BLaER1 treated with 17β-estradiol and CSF1 and Interleukin-3, amounts not matched to agents 10 nM and 100 nM (cell line): ENCODE results near the gene RANBP3.
"Not testable (repeated sequence)": the region's sequence is repeated elsewhere in the genome, so short reads cannot be mapped to it uniquely, and the experiment has no call there.

Source experiments
- H3K27ac ChIP-seq, 11 experiments: shearing (Covaris generic); formaldehyde crosslinking; 2 replicates each; pipeline ENCODE4 v1.8.1; 2022
- H3K27me3 ChIP-seq, 11 experiments: shearing (Covaris generic); formaldehyde crosslinking; 2 replicates each; pipeline ENCODE4 v1.8.1; 2022
- H3K36me3 ChIP-seq, 11 experiments: shearing (Covaris generic); formaldehyde crosslinking; 2 replicates each; pipeline ENCODE4 v1.8.1; 2022
- H3K4me1 ChIP-seq, 10 experiments: shearing (Covaris generic); formaldehyde crosslinking; 2 replicates each; pipeline ENCODE4 v1.8.1; 2022
- H3K4me2 ChIP-seq, 11 experiments: shearing (Covaris generic); formaldehyde crosslinking; 2 replicates each; pipeline ENCODE4 v1.8.1; 2022
- H3K4me3 ChIP-seq, 10 experiments: shearing (Covaris generic); formaldehyde crosslinking; 2 replicates each; pipeline ENCODE4 v1.8.1; 2022
- H3K9ac ChIP-seq, 11 experiments: shearing (Covaris generic); formaldehyde crosslinking; 2 replicates each; pipeline ENCODE4 v1.8.1; 2022
- H3K9me3 ChIP-seq, 11 experiments: shearing (Covaris generic); formaldehyde crosslinking; replicated peaks in 1 of 11; 2 replicates each; pipeline ENCODE4 v1.8.1; 2022
- H4K20me1 ChIP-seq, 11 experiments: shearing (Covaris generic); formaldehyde crosslinking; 2 replicates each; pipeline ENCODE4 v1.8.1; 2022
- Cebpa-rat ChIP-seq, 11 experiments: shearing (Covaris generic); IDR thresholded peaks; 2 replicates each; pipeline ENCODE4 v1.8.1; 2022

The RANBP3 gene, protein sequence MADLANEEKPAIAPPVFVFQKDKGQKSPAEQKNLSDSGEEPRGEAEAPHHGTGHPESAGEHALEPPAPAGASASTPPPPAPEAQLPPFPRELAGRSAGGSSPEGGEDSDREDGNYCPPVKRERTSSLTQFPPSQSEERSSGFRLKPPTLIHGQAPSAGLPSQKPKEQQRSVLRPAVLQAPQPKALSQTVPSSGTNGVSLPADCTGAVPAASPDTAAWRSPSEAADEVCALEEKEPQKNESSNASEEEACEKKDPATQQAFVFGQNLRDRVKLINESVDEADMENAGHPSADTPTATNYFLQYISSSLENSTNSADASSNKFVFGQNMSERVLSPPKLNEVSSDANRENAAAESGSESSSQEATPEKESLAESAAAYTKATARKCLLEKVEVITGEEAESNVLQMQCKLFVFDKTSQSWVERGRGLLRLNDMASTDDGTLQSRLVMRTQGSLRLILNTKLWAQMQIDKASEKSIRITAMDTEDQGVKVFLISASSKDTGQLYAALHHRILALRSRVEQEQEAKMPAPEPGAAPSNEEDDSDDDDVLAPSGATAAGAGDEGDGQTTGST

DNA sequence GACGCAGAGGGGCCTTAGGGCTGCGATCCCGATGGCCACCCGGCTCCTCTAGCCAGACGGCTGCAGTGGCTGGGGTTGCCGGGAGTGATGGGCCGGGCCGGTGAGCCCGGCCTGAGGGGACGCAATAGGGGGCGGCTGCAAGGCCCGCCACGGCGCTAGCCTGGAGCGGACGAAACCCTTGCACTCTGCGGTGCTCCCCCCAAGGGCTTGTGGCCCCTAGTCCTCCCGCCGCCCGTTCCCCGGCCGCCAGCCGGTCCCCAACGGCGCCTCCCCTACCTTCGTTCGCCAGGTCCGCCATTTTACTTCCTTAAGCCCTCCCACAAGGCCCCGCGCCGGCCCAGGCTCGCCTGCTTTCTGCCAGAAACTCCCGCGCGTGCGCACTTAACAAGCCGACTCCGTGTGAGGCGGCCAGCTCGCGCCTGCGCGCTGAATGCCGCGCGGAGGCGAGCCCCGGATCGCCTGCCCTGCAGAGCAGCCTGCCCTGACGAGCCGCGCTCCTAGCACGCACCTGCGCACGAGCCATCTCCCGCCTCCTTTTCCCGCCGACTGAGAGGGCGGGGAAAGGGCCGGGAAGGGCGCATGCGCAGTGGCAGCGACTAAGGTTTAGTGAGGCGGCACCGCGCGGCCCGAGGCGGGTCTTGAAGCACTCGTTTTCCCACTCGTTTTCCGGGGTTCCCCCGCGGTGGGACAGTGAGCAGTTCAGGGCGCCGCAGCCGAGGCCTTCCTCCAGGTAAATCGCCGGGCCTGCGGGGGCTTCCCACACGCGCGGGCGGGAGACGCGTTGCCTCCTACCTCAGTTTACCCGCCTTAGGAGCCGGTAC, at the start of gene RANBP3:
Gene RANBP3 (minus strand): TSS at position 356 of the 821 bp plus-strand sequence. CDS start 58 bp downstream, at position 298.
- no peak for TF ChIP-seq Cebpa-rat (IDR thresholded peaks at IDR 0.05)
- peaks cover 23 to 50% (median 41%) of the 10 kb centered on the region in 11 experiments for H3K36me3 ChIP-seq
- H3K4me3 ChIP-seq, result peak within 1 kb of the TSS; percentile 81 to 99 (median 96)
- H3K9ac ChIP-seq, result peak within 1 kb of the TSS; percentile 93 to 99 (median 94)
- H3K4me2 ChIP-seq, result peak within 1 kb of the TSS; percentile 93 to 100 (median 98)
- peaks cover 33 to 52% (median 46%) of the 10 kb centered on the region in 11 experiments for H4K20me1 ChIP-seq
- 0 out of 22 replicates have a peak, but pooled peaks cover 0 to 7% (median 0%) of the 10 kb centered on the region in 11 experiments for H3K9me3 ChIP-seq
- peak within 1 kb of the TSS; percentile 87 to 95 (median 92) for H3K27ac ChIP-seq
- H3K4me1 ChIP-seq, result peaks cover 59 to 72% (median 68%) of the 10 kb centered on the region in 10 experiments
- H3K27me3 ChIP-seq, result no peaks in the 10 kb centered on the region

DNA sequence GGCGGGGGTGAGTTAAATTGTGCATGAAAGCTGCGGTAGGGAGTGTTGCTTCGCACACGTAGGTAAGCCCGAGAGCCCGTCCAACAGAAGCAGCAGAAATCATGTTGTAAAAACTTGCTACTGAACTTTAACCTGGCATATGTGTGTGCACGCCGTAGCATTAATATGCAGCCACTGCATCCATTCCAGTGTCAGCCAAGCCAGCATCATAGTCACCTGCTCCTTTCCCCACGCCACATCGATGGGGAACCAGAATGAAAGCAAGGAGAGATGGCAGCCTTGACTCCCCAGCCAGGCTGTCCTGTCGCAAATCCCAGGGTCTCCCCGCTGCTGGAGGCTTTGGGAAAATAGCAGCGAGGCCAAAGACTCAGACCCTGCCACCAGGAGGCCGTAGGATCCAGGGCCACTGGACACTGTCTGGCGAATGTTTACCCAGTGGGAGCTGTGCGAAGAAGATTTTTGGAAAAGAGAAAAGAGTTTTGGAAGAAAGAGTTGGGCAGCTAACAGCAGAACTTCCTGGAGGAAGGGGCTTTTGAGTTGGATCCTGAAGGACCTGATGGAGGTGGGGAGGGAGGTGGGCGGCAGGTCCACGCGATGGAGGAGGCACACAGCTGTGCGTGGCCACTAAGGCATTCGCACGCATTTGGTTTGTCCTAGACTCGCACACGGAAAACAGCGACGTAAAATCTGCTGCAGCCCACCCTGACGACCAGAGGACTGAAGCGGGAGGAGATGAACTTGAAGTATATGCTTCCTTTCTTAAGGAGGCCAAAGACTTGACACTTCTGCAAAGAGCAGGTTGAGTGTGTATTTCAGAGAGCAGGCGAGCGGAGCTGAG, 48.7 kb upstream of the RANBP3 start:
- Histone ChIP-seq H3K9ac (no peak overlapping the region), H3K9me3 (peaks cover 0 to 6% (median 0%) of the 10 kb centered on the region in 11 experiments; a peak in 1 of 22 replicates), H3K27ac (no peak overlapping the region), H3K27me3 (no peaks in the 10 kb centered on the region), H3K4me3 (no peak overlapping the region), H3K4me1 (peaks cover 28 to 38% (median 31%) of the 10 kb centered on the region in 10 experiments), H3K4me2 (no peak overlapping the region), H3K36me3 (no peaks in the 10 kb centered on the region; a peak in 1 of 22 replicates), H4K20me1 (no peaks in the 10 kb centered on the region)
- TF ChIP-seq Cebpa-rat (IDR thresholded peaks at IDR 0.05), result no peak

GRCh38 chr19:6024756-6025155, 46.8 kb upstream of the RANBP3 start:
- peak overlapping the region in 4 of 11 experiments; percentile 1 to 90 (median 14); a peak in 3 of 22 replicates for H3K4me2 ChIP-seq
- not testable (repeated sequence) for H3K9ac ChIP-seq, H3K9me3 ChIP-seq, H3K27me3 ChIP-seq, H3K36me3 ChIP-seq, H3K27ac ChIP-seq, H4K20me1 ChIP-seq, H3K4me3 ChIP-seq
- peaks cover 37 to 56% (median 48%) of the 10 kb centered on the region in 10 experiments for H3K4me1 ChIP-seq

GRCh38 chr19:6023936-6024335, 46.0 kb upstream of the RANBP3 start:
- no peak overlapping the region for H3K4me3 ChIP-seq
- H3K9ac ChIP-seq, result peak overlapping the region in 2 of 11 experiments; percentile 68; a peak in 2 of 22 replicates
- no peaks in the 10 kb centered on the region for H3K27me3 ChIP-seq
- H3K9me3 ChIP-seq, result no peaks in the 10 kb centered on the region
- peaks cover 40 to 64% (median 56%) of the 10 kb centered on the region in 10 experiments for H3K4me1 ChIP-seq
- peak overlapping the region in 6 of 11 experiments; percentile 73 to 87 (median 82); a peak in 7 of 22 replicates for H3K27ac ChIP-seq
- TF ChIP-seq Cebpa-rat (IDR thresholded peaks at IDR 0.05), result 0 out of 22 replicates have a peak, but pooled peaks of 1 of the 11 experiments have one; percentile 24
- peak overlapping the region; percentile 70 to 94 (median 86); a peak in 21 of 22 replicates for H3K4me2 ChIP-seq
- H3K36me3 ChIP-seq, result no peaks in the 10 kb centered on the region; a peak in 1 of 22 replicates
- H4K20me1 ChIP-seq, result no peaks in the 10 kb centered on the region

DNA sequence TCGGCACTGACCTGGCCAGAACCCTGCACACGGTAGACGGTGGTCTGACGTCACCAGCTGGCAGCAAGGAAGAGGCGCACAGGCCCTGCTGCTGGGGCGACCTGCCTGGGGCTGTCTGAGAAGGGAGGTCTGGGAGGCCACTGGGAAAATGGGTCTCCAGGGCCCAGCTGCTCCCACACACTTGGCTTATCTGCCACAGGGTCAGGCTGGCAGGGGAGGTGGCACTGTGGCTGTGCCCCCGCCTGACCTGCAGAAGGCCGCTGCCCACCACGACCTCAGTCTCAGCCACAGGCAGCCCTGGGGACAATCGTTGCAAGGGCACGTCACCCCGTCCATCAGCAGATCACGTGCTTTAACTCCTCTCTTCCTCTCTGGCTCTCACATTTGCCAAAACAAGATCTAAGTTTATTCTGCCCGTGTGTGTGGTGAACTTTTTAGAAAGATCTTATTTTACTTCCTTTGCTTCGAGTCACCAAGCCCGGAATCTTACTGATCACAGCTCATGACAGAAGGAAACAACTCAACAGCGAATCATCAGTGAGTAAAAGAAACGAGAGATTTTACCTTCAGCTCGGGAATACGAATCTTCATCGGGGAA, 45.2 kb upstream of the RANBP3 start:
- Histone ChIP-seq H3K27me3 (no peaks in the 10 kb centered on the region), H3K4me1 (peaks cover 40 to 71% (median 64%) of the 10 kb centered on the region in 10 experiments), H3K27ac (peak overlapping the region; percentile 18 to 87 (median 74); a peak in 21 of 22 replicates), H3K36me3 (no peaks in the 10 kb centered on the region; a peak in 1 of 22 replicates), H3K9me3 (no peaks in the 10 kb centered on the region), H4K20me1 (no peaks in the 10 kb centered on the region), H3K9ac (peak overlapping the region; percentile 21 to 73 (median 61); a peak in 20 of 22 replicates), H3K4me3 (peak overlapping the region in 3 of 10 experiments; percentile 10 to 36 (median 16); a peak in 1 of 20 replicates), H3K4me2 (peak overlapping the region; percentile 70 to 94 (median 86))
- TF ChIP-seq Cebpa-rat (IDR thresholded peaks at IDR 0.05), result no peak

GRCh38 chr19:6022570-6023064, 44.7 kb upstream of the RANBP3 start:
- Histone ChIP-seq H3K27ac (peak overlapping the region; percentile 18 to 87 (median 74); a peak in 21 of 22 replicates), H3K9ac (peak overlapping the region; percentile 28 to 73 (median 61); a peak in 19 of 22 replicates), H4K20me1 (no peaks in the 10 kb centered on the region), H3K4me1 (peaks cover 40 to 72% (median 67%) of the 10 kb centered on the region in 10 experiments), H3K36me3 (no peaks in the 10 kb centered on the region; a peak in 1 of 22 replicates), H3K9me3 (no peaks in the 10 kb centered on the region), H3K4me3 (no peak overlapping the region; a peak in 1 of 20 replicates), H3K4me2 (peak overlapping the region; percentile 70 to 94 (median 86)), H3K27me3 (no peaks in the 10 kb centered on the region)
- no peak for TF ChIP-seq Cebpa-rat (IDR thresholded peaks at IDR 0.05)

- H3K4me1 ChIP-seq, result peaks cover 40 to 77% (median 69%) of the 10 kb centered on the region in 10 experiments
- peak overlapping the region in 9 of 11 experiments; percentile 33 to 73 (median 66); a peak in 17 of 22 replicates for H3K9ac ChIP-seq
- TF ChIP-seq Cebpa-rat (IDR thresholded peaks at IDR 0.05), result no peak
- peak overlapping the region; percentile 70 to 94 (median 86) for H3K4me2 ChIP-seq
- H3K4me3 ChIP-seq, result no peak overlapping the region; a peak in 1 of 20 replicates
- H4K20me1 ChIP-seq, result no peaks in the 10 kb centered on the region
- H3K36me3 ChIP-seq, result no peaks in the 10 kb centered on the region; a peak in 1 of 22 replicates
- H3K9me3 ChIP-seq, result no peaks in the 10 kb centered on the region
- H3K27me3 ChIP-seq, result no peaks in the 10 kb centered on the region
- H3K27ac ChIP-seq, result peak overlapping the region in 10 of 11 experiments; percentile 57 to 87 (median 80); a peak in 18 of 22 replicates
Observed at GRCh38 chr19:6021878-6022569, 44.1 kb upstream of the RANBP3 start.
